ENCODE data around the gene PALMD.

DNA sequence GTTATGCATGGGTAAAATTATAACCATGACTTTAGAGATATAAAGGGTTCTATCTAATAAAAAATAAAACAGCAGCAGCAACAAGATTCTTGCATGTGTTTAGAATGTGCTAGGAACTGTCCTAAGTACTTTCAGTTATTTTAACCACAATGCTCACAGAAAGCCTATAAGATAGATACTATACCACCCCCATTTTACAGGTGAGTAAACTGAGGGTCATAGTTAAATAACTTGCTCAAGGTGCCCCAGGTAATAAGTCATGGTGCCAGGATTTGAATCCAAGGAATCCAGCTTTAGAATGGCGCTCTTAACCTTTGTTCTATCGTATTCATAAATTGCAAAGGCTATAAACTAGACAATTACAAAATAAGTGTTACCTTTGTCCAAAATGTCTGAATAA is 67.1 kb downstream of the PALMD start:
- no peak for TF ChIP-seq POLR2AphosphoS5 (IDR thresholded peaks at IDR 0.05; ENCODE audit: low read depth, low read length)
- TF ChIP-seq, protein P1, sequence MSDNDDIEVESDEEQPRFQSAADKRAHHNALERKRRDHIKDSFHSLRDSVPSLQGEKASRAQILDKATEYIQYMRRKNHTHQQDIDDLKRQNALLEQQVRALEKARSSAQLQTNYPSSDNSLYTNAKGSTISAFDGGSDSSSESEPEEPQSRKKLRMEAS (IDR thresholded peaks at IDR 0.05; ENCODE audit: low read depth), result no peak
- no peak for TF ChIP-seq EP300 (IDR thresholded peaks at IDR 0.05; ENCODE audit: borderline replicate concordance in 1 of 2, low read depth in 1 of 2, low read length in 1 of 2)
- TF ChIP-seq RFX5 (IDR thresholded peaks at IDR 0.05; ENCODE audit: low read length), result no peak
- TF ChIP-seq, protein P2, sequence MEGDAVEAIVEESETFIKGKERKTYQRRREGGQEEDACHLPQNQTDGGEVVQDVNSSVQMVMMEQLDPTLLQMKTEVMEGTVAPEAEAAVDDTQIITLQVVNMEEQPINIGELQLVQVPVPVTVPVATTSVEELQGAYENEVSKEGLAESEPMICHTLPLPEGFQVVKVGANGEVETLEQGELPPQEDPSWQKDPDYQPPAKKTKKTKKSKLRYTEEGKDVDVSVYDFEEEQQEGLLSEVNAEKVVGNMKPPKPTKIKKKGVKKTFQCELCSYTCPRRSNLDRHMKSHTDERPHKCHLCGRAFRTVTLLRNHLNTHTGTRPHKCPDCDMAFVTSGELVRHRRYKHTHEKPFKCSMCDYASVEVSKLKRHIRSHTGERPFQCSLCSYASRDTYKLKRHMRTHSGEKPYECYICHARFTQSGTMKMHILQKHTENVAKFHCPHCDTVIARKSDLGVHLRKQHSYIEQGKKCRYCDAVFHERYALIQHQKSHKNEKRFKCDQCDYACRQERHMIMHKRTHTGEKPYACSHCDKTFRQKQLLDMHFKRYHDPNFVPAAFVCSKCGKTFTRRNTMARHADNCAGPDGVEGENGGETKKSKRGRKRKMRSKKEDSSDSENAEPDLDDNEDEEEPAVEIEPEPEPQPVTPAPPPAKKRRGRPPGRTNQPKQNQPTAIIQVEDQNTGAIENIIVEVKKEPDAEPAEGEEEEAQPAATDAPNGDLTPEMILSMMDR (IDR thresholded peaks at IDR 0.05), result no peak
- TF ChIP-seq SMC3 (IDR thresholded peaks at IDR 0.05; ENCODE audit: low read depth, low read length), result no peak
- TF ChIP-seq TCF12 (IDR thresholded peaks at IDR 0.05), result no peak
- no peak for TF ChIP-seq CHD2 (IDR thresholded peaks at IDR 0.05; ENCODE audit: low read length, partially characterized antibody)
- TF ChIP-seq TEAD4 (IDR thresholded peaks at IDR 0.05; ENCODE audit: borderline replicate concordance, insufficient read depth), result no peak
- TF ChIP-seq, protein P3, sequence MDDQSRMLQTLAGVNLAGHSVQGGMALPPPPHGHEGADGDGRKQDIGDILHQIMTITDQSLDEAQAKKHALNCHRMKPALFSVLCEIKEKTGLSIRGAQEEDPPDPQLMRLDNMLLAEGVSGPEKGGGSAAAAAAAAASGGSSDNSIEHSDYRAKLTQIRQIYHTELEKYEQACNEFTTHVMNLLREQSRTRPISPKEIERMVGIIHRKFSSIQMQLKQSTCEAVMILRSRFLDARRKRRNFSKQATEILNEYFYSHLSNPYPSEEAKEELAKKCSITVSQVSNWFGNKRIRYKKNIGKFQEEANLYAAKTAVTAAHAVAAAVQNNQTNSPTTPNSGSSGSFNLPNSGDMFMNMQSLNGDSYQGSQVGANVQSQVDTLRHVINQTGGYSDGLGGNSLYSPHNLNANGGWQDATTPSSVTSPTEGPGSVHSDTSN (IDR thresholded peaks at IDR 0.05), result no peak
- no peak for TF ChIP-seq YY1 (IDR thresholded peaks at IDR 0.05; ENCODE audit: low read depth)
- TF ChIP-seq ELF1 (IDR thresholded peaks at IDR 0.05), result no peak
- no peak for TF ChIP-seq USF1 (IDR thresholded peaks at IDR 0.05; ENCODE audit: borderline replicate concordance, low read depth)
- TF ChIP-seq SIN3A (IDR thresholded peaks at IDR 0.05; ENCODE audit: borderline replicate concordance, low read depth, low read length), result no peak
